GM23248 (cell line): ENCODE measurements around the gene CDHR1. TPM values are rescaled to one million over a fixed set of nuclear protein-coding genes. Genes with fewer than 3 reads are reported as not detected.

Experiments
- DNase-seq: peaks from one replicate; pipeline ENCODE4 v3.0.0-alpha.2; 2015
- H2AFZ ChIP-seq: fragments of 200-600 bp; sonication (generic); 2 replicates; pipeline ENCODE4 v1.6.1; 2016; ENCODE audit warnings: antibody characterized with exemption
- H3F3A ChIP-seq: fragments of 200-600 bp; sonication (generic); 2 replicates; pipeline ENCODE4 v1.6.1; 2016; ENCODE audit warnings: mild to moderate bottlenecking, antibody characterized with exemption, mixed run types; ENCODE audit not compliant: insufficient read depth
- H3K27ac ChIP-seq: fragments of 200-600 bp; sonication (generic); 2 replicates; pipeline ENCODE4 v1.5.1; 2016; ENCODE audit warnings: mild to moderate bottlenecking
- H3K27me3 ChIP-seq: fragments of 200-600 bp; sonication (generic); replicated peaks from 2 replicates; pipeline ENCODE4 v1.6.1; 2016; ENCODE audit warnings: mild to moderate bottlenecking; ENCODE audit not compliant: insufficient read depth
- H3K36me3 ChIP-seq: fragments of 200-600 bp; sonication (generic); 2 replicates; pipeline ENCODE4 v1.6.1; 2016; ENCODE audit warnings: low read depth, mild to moderate bottlenecking
- H3K4me1 ChIP-seq: fragments of 200-600 bp; sonication (generic); 2 replicates; pipeline ENCODE4 v1.6.1; 2016; ENCODE audit warnings: mild to moderate bottlenecking; ENCODE audit not compliant: insufficient read depth
- H3K4me2 ChIP-seq: fragments of 200-600 bp; sonication (generic); one replicate; pipeline ENCODE4 v1.6.1; 2016; ENCODE audit warnings: mild to moderate bottlenecking; ENCODE audit not compliant: unreplicated experiment
- H3K4me3 ChIP-seq: fragments of 200-600 bp; sonication (generic); 2 replicates; pipeline ENCODE4 v1.5.1; 2016; ENCODE audit warnings: mild to moderate bottlenecking
- H3K79me2 ChIP-seq: fragments of 200-600 bp; sonication (generic); 2 replicates; pipeline ENCODE4 v1.6.1; 2016; ENCODE audit warnings: mild to moderate bottlenecking; ENCODE audit not compliant: insufficient read depth
- H3K9ac ChIP-seq: fragments of 200-600 bp; sonication (generic); 2 replicates; pipeline ENCODE4 v1.6.1; 2016; ENCODE audit warnings: mild to moderate bottlenecking
- H3K9me2 ChIP-seq: fragments of 200-600 bp; sonication (generic); 2 replicates; pipeline ENCODE4 v1.6.1; 2016; ENCODE audit warnings: mixed run types, mild to moderate bottlenecking, moderate library complexity; ENCODE audit not compliant: insufficient read depth
- H3K9me3 ChIP-seq: fragments of 200-600 bp; sonication (generic); one replicate; pipeline ENCODE4 v1.6.1; 2017; ENCODE audit warnings: low read depth
- H4K20me1 ChIP-seq: fragments of 200-600 bp; sonication (generic); 2 replicates; pipeline ENCODE4 v1.6.0; 2016; ENCODE audit not compliant: insufficient read depth
- EZH2 ChIP-seq: fragments of 200-600 bp; sonication (generic); IDR thresholded peaks from 2 replicates; pipeline ENCODE4 v1.6.1; 2018; ENCODE audit warnings: antibody characterized with exemption, mild to moderate bottlenecking; ENCODE audit not compliant: insufficient read depth, poor library complexity, severe bottlenecking
- EZH2phosphoT487 ChIP-seq: fragments of 200-600 bp; sonication (generic); IDR thresholded peaks from 2 replicates; pipeline ENCODE4 v1.6.1; 2018; ENCODE audit warnings: antibody characterized with exemption, moderate library complexity, mild to moderate bottlenecking, low read depth; ENCODE audit not compliant: insufficient read depth
- WGBS, 2 experiments: methylation state at CpG; one replicate each; pipeline ENCODE4 v1.1.6; 2015 to 2017; ENCODE audit warnings: low lambda C conversion rate in 2 of 2, low coverage in 1 of 2; ENCODE audit errors: missing lambda C conversion rate in 2 of 2; 5-methylcytosine and 5-hydroxymethylcytosine counted together
- in situ Hi-C: fragments of 300-500 bp; cut with MboI; formaldehyde crosslinking; loops from 2 replicates; pipeline ENCODE4 v1.15.0; 2020
- polyA plus RNA-seq: library from polyadenylated mRNA; unstranded; fragments of >200 nt; fragmentation: Nextera tagmentation; extraction: Ambion mirVana; gene quantifications from 2 replicates; pipeline ENCODE4 v1.2.1, GENCODE V29; 2016
- total RNA-seq: library from RNA; depleted of rRNA; stranded (reverse); fragments of >200 nt; shearing (Covaris generic); gene quantifications from 2 replicates; pipeline ENCODE4 v1.2.3, GENCODE V29; 2014

Gene CDHR1
- total and polyA plus RNA-seq, 2 experiments from 2014 or later: not detected

- Histone ChIP-seq H3K9me2 (no peaks in the 10 kb centered on the region), H3K36me3 (no peaks in the 10 kb centered on the region), H3F3A (no peaks in the 10 kb centered on the region), H3K27me3 (peaks cover 6% of the 10 kb centered on the region; the same call in 1 of the 2 replicates), H3K79me2 (no peaks in the 10 kb centered on the region), H4K20me1 (no peaks in the 10 kb centered on the region), H3K4me1 (no peaks in the 10 kb centered on the region), H3K4me2 (no peak overlapping the region), H3K4me3 (no peak overlapping the region), H3K27ac (no peak overlapping the region), H2AFZ (no peak overlapping the region), H3K9me3 (no peaks in the 10 kb centered on the region), H3K9ac (no peak overlapping the region)
- no peak for DNase-seq
- no peak for TF ChIP-seq EZH2phosphoT487
- no peak for TF ChIP-seq EZH2
- in situ Hi-C loops: no loop called here
- 36 to 45% methylated on average over 21 to 25 of the region's 25 CpGs for WGBS, 2 experiments
These were observed 19.8 kb downstream of the CDHR1 start for GRCh38 chr10:84214046-84214572.

GRCh38 chr10:84214612-84215235, 20.4 kb downstream of the CDHR1 start:
- Histone ChIP-seq H3K9me2 (no peaks in the 10 kb centered on the region), H3K9ac (no peak overlapping the region), H3K4me1 (no peaks in the 10 kb centered on the region), H4K20me1 (no peaks in the 10 kb centered on the region), H2AFZ (no peak overlapping the region), H3K4me2 (no peak overlapping the region), H3K4me3 (no peak overlapping the region), H3K27me3 (peaks cover 1% of the 10 kb centered on the region; the same call in 1 of the 2 replicates), H3F3A (no peaks in the 10 kb centered on the region), H3K9me3 (no peaks in the 10 kb centered on the region), H3K79me2 (no peaks in the 10 kb centered on the region), H3K27ac (no peak overlapping the region), H3K36me3 (no peaks in the 10 kb centered on the region)
- WGBS, 2 experiments: 36 to 40% methylated on average over 9 to 12 of the region's 12 CpGs
- in situ Hi-C loops: no loop called here
- TF ChIP-seq EZH2: no peak
- TF ChIP-seq EZH2phosphoT487: no peak
- DNase-seq: peak; percentile 32

GRCh38 chr10:84216834-84217233, 22.5 kb downstream of the CDHR1 start:
- H4K20me1 ChIP-seq: no peaks in the 10 kb centered on the region
- no peak overlapping the region for H3K9ac ChIP-seq
- H3K4me2 ChIP-seq: no peak overlapping the region
- no peaks in the 10 kb centered on the region for H3K4me1 ChIP-seq
- no peaks in the 10 kb centered on the region for H3F3A ChIP-seq
- DNase-seq: no peak
- TF ChIP-seq EZH2phosphoT487: no peak
- TF ChIP-seq EZH2: no peak
- H3K27me3 ChIP-seq: no peaks in the 10 kb centered on the region
- H3K9me2 ChIP-seq: no peaks in the 10 kb centered on the region
- no peak overlapping the region for H3K27ac ChIP-seq
- no peaks in the 10 kb centered on the region for H3K36me3 ChIP-seq
- no peak overlapping the region for H2AFZ ChIP-seq
- H3K79me2 ChIP-seq: no peaks in the 10 kb centered on the region
- H3K4me3 ChIP-seq: no peak overlapping the region
- no peaks in the 10 kb centered on the region for H3K9me3 ChIP-seq
- in situ Hi-C loops: no loop called here
- 25 to 26% methylated on average over 9 of the region's 9 CpGs for WGBS, 2 experiments

- H3K4me3 ChIP-seq: no peak overlapping the region
- in situ Hi-C loops: no loop called here
- TF ChIP-seq EZH2phosphoT487 (no peak), EZH2 (no peak)
- no peak overlapping the region for H3K9ac ChIP-seq
- no peaks in the 10 kb centered on the region for H3K9me2 ChIP-seq
- H2AFZ ChIP-seq: no peak overlapping the region
- no peak for DNase-seq
- no peaks in the 10 kb centered on the region for H3K79me2 ChIP-seq
- H3K4me2 ChIP-seq: no peak overlapping the region
- H3K36me3 ChIP-seq: no peaks in the 10 kb centered on the region
- 45 to 46% methylated on average over 4 of the region's 4 CpGs for WGBS, 2 experiments
- no peaks in the 10 kb centered on the region for H3K4me1 ChIP-seq
- H3F3A ChIP-seq: no peaks in the 10 kb centered on the region
- no peaks in the 10 kb centered on the region for H3K27me3 ChIP-seq
- no peak overlapping the region for H3K27ac ChIP-seq
- H4K20me1 ChIP-seq: no peaks in the 10 kb centered on the region
- H3K9me3 ChIP-seq: no peaks in the 10 kb centered on the region
These were observed 23.4 kb downstream of the CDHR1 start for GRCh38 chr10:84217746-84218145.
